Measurements from ENCODE around the gene ARGFX.
"Not testable (repeated sequence)": the region's sequence is repeated elsewhere in the genome, so short reads cannot be mapped to it uniquely, and the experiment has no call there.

ARGFX gene

DNA sequence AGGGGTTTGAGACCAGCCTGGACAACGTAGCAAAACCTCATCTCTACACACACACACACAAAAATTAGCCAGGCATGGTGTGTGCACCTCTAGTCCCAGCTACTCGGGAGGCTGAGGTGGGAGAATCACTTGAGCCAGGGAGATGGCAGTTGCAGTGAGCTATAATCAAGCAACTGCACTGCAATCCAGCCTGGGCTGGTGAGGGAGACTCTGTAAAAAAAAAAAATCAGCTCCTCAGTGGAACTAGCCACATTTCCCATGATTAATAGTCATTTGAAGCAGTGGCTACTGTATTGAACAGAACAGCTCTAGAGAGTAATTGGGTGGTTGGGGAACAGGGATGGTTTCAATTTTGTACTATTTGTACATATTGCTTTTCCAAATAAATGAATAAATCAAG lies 13.9 kb downstream of the ARGFX start:
- TF ChIP-seq, protein P1, sequence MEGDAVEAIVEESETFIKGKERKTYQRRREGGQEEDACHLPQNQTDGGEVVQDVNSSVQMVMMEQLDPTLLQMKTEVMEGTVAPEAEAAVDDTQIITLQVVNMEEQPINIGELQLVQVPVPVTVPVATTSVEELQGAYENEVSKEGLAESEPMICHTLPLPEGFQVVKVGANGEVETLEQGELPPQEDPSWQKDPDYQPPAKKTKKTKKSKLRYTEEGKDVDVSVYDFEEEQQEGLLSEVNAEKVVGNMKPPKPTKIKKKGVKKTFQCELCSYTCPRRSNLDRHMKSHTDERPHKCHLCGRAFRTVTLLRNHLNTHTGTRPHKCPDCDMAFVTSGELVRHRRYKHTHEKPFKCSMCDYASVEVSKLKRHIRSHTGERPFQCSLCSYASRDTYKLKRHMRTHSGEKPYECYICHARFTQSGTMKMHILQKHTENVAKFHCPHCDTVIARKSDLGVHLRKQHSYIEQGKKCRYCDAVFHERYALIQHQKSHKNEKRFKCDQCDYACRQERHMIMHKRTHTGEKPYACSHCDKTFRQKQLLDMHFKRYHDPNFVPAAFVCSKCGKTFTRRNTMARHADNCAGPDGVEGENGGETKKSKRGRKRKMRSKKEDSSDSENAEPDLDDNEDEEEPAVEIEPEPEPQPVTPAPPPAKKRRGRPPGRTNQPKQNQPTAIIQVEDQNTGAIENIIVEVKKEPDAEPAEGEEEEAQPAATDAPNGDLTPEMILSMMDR (IDR thresholded peaks at IDR 0.05; ENCODE audit: low read depth, low read length) = no peak
- no peak for DNase-seq (ENCODE audit: extremely low read depth, low read depth)

DNA sequence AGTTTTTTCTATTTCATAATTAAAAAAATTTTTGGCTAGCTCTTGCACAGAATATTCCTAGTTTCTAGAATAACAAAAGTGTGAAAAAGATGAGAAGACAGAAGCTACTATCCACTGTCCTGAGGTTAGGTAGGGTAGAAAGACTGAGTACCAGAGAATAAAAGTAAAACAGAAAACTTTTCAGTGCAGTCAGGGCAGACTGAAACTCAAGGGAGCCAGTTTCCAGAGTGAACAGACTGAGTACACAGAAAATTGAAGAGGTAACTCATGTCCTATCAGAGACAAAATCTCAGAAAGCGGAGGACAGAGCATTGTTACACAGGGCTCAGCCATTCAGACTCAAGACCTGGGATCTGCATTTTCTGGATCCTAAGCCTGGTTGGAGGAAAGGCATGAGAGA lies 16.7 kb downstream of the ARGFX start:
- TF ChIP-seq, protein P1 (IDR thresholded peaks at IDR 0.05; ENCODE audit: low read depth, low read length) = no peak
- no peak for DNase-seq (ENCODE audit: extremely low read depth, low read depth)

DNA sequence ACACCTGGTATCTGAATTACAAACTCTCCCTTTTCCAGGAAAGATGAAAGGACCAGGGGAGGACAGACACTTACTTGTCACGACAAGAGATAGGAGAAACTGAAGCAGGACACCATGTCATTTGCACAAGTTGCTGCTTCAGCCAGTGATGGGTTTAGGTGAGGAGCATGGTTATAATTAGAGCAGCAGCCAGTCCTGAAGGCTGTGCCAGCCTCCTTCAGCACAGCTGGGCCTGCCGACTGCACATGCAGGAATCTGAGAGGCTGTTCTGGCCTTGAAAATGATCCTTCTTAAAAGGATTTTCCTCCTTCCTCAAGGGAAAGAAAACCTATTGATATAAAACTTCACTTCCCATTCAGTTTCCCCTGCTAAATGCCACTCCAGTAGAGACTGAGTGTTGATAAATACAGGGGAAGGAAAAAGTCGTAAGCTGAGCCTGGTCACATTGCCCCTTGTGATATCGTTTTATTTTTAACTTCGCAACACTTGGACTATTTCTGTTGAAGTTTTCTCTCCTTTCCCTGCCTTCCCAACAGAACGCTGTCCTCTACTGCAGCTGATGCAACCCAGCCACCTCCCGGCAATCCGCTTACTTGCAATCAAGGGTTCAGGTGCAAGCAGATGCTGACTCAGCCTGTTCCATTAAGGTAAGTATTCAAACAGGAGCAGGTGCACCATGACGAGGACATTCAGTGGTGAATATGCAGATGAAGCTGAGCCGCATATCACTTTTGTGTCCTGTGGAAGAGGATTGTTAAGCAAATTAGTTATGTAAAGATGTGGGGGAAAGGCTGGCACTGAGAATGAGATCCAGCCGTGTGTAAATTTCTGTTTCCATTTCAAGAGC lies 25.3 kb downstream of the ARGFX start, which contains the start of gene FBXO40:
Gene FBXO40 (plus strand): TSS at position 524 of the 847 bp plus-strand sequence. CDS start 27,197 bp downstream, outside the sequence.
- TF ChIP-seq, protein P1 (IDR thresholded peaks at IDR 0.05; ENCODE audit: low read depth, low read length) = no peak
- no peak for DNase-seq (ENCODE audit: extremely low read depth, low read depth)

DNA sequence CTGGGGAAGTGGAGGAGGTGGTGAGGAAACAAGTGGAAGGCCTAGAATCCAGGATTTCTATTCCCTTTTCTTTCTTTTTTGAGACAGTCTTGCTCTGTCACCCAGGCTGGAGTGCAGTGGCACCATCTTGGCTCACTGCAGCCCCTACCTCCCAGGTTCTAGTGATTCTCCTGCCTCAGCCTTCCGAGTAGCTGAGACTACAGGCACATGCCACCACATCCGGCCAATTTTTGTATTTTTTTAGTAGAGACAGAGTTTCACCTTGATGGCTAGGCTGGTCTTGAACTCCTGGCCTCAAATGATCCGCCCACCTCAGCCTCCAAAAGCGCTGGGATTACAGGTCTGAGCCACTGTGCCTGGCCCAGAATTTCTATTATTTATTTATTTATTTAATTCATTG lies 26.1 kb downstream of the ARGFX start:
- not testable (repeated sequence) for DNase-seq (ENCODE audit: extremely low read depth, low read depth)

DNA sequence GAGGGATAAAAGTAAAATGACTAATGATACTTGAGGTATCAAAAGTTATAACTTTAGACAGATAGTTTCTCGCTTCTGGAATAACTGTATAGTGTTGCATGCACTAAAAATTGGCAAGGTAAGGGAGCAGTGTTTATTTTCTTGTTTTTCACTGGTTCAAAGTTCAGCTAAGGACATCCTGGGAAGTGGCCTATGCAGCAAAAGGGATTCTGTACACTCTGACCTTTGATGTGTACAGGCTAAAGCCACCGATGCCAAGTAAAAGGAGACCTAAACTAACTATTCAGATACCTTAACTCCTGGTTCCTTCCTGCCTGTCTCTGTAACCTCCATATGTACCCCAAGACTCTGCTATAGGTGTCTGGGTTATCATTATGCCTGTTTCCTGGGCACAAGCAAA lies 27.1 kb downstream of the ARGFX start:
- TF ChIP-seq, protein P1 (IDR thresholded peaks at IDR 0.05; ENCODE audit: low read depth, low read length) = no peak
- DNase-seq (ENCODE audit: extremely low read depth, low read depth) = no peak

DNA sequence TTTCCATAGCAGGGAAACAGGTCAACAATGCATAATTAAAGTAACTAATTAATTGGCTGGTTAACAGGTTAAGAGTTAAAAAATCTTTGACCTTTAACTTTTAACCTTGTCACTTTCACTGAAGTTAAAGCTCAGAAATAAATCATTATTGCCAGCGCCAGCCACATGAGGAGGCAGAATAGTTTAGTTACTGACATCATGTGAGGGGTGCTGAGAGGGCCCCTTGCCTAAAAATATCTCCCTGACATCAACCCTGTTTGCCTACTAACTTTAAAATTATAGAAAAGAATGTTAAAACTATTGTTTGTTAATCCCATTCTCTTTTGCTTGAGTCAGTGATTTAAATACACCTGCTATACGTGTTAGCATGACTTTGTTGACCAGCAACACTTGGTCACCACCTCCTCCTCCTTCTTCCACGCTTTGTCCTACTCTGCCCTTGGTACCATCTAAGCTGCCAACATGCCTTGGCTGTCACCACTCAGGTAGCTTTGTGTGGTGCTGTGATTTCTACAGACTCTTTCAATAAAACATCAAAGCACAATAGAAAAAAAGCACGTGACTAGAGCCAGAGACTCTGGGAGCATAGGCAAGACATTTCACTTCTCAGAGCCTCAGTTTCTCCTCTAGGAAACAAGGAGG lies 28.1 kb downstream of the ARGFX start:
- DNase-seq (ENCODE audit: extremely low read depth, low read depth) = no peak
- TF ChIP-seq, protein P1 (IDR thresholded peaks at IDR 0.05; ENCODE audit: low read depth, low read length) = no peak

DNA sequence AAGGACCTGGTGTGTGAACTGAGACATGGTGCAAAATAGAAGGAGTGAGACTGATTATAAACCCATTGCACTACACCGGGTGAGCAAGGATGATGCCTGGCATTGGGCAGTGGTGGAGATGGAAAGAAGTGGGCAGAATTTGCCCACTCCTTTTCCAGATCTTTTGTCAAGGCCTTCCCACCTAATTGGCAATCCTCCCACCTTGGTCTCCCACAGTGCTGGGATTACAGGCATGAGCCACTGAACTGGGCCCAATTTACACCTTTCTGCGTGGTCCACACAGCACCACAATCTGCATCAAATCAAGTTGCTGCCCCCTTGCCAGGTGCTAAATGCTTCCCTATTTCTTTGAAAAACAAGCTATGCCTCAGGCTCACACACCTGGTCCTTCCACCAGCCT lies 30.8 kb downstream of the ARGFX start:
- no peak for DNase-seq (ENCODE audit: extremely low read depth, low read depth)
- TF ChIP-seq, protein P1 (IDR thresholded peaks at IDR 0.05; ENCODE audit: low read depth, low read length) = no peak

DNA sequence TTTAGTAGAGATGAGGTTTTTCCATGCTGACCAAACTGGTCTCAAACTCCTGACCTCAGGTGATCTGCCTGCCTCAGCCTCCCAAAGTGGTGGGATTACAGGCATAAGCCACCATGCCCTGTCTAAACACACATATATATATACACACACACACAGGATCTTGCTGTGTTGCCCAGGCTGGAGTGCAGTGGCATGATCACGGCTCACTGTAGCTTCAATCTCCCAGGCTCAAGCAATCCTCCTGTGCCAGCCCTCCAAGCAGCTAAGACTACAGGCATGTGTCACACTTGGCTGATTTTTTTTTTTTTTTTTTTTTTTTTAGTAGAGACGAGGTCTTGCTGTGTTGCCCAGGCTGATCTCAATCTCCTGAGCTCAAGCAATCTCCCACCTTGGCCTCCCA lies 32.2 kb downstream of the ARGFX start:
- not testable (repeated sequence) for DNase-seq (ENCODE audit: extremely low read depth, low read depth)
